AG20443 (cell line): ENCODE data around the gene DENND1B.

Source experiments
- DNase-seq: peaks from one replicate; pipeline ENCODE4 v3.0.0; 2012; ENCODE audit warnings: low spot score, mixed read lengths

DENND1B gene

GRCh38 chr1:197466813-197467212, 308.5 kb downstream of the DENND1B start:
- no peak for DNase-seq

GRCh38 chr1:197465528-197466327, 309.6 kb downstream of the DENND1B start:
- DNase-seq = no peak

DNA sequence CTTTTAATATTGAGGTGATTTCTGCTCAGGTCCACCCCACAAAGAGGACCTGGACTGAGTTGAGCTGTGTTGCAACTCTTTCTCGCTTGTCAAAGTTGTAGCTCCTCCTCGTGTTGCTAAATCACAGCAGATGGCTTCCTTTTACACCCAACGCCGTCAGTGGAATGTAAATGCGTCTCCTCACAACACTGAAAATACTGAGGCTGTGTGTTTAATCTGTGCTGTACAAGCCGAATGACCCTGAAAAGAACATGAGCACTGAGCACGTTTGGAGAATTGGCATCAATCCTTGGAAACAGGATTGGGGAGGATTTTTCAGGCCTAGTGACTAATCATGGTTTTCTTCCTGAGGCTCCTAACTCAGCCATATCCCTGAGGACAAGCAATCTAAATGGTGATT, 311.2 kb downstream of the DENND1B start:
- peak; percentile 59 for DNase-seq

DNA sequence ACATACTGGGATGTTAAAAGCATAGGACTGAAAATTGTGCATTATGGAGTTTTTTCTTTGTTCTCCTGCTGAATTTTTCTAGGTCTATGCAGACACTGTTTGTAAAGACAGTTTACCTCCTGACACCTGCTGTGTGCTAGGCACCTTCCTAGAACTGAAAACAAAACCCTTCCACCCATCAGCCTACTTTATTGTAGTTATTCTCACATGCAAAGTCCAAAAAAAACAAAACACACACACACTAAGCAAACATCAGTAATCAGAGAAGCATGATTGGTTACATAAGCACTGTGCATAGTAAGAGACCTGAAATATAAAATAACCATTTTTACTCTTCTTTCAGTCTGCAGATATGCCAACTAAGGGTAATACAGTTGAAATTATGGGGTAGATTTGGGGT, 312.1 kb downstream of the DENND1B start:
- DNase-seq = no peak

GRCh38 chr1:197462539-197462938, 312.7 kb downstream of the DENND1B start:
- DNase-seq = no peak
